Activated CD4-positive, alpha-beta memory T cell treated with anti-CD3 and anti-CD28 coated beads, Interleukin-2, amount 10 ng/mL, durations not matched to agents 7 days and 5 days (primary cell): ENCODE data around the gene CAMK2G. TPM values are rescaled to one million over a fixed set of nuclear protein-coding genes. Genes with fewer than 3 reads are reported as not detected.
"Not testable (repeated sequence)": the region's sequence is repeated elsewhere in the genome, so short reads cannot be mapped to it uniquely, and the experiment has no call there.

Experiments used
- CTCF ChIA-PET: fragments of 350-600 bp; sonication (Branson Sonifier 250); formaldehyde crosslinking; loops from one replicate; lab custom pipeline; 2021; ENCODE audit warnings: antibody characterized with exemption, inconsistent platforms; lab: Charles Lee
- POLR2A ChIA-PET: fragments of 350-600 bp; sonication (Branson Sonifier 250); formaldehyde crosslinking; loops from one replicate; lab custom pipeline; 2021; ENCODE audit warnings: antibody characterized with exemption; lab: Charles Lee
- DNase-seq: peaks from one replicate; pipeline ENCODE4 v3.0.0-alpha.2; 2020
- H3K27ac Mint-ChIP-seq: one replicate; pipeline ENCODE4 v1.8.0; 2021; ENCODE audit warnings: mild to moderate bottlenecking, mixed read lengths
- H3K27me3 Mint-ChIP-seq: one replicate; pipeline ENCODE4 v1.8.0; 2021; ENCODE audit warnings: mixed read lengths
- H3K36me3 Mint-ChIP-seq: one replicate; pipeline ENCODE4 v1.8.0; 2021; ENCODE audit warnings: low read depth, mixed read lengths
- H3K4me1 Mint-ChIP-seq: one replicate; pipeline ENCODE4 v1.8.0; 2021; ENCODE audit warnings: mixed read lengths
- H3K4me3 Mint-ChIP-seq: one replicate; pipeline ENCODE4 v1.8.0; 2021; ENCODE audit warnings: mild to moderate bottlenecking, mixed read lengths
- H3K9me3 Mint-ChIP-seq: one replicate; pipeline ENCODE4 v1.8.0; 2021; ENCODE audit warnings: mixed read lengths
- total RNA-seq, 2 experiments: library from RNA; stranded (reverse); gene quantifications; one replicate each; pipeline ENCODE4 v1.2.3, GENCODE V29; 2021

CAMK2G gene
- total RNA-seq, 2 experiments from 2014 or later = 46.4 to 48.5 TPM

- Mint-ChIP-seq H3K4me1 (peaks cover 18% of the 10 kb centered on the region), H3K36me3 (peaks cover 57% of the 10 kb centered on the region), H3K27me3 (no peaks in the 10 kb centered on the region), H3K9me3 (no peaks in the 10 kb centered on the region), H3K27ac (no peak overlapping the region), H3K4me3 (no peak overlapping the region)
- DNase-seq = no peak
- ChIA-PET POLR2A (interaction anchor here (6.3 kb wide), 1 partner anchor 17 kb away, joined by 73 read pairs; no protein-coding TSS in a partner anchor), CTCF (no interaction called here)
Measured at GRCh38 chr10:73790886-73791625, 83.3 kb downstream of the CAMK2G start.

GRCh38 chr10:73789659-73790055, 84.7 kb downstream of the CAMK2G start:
- H3K4me3 Mint-ChIP-seq = no peak overlapping the region
- no peak for DNase-seq
- peaks cover 29% of the 10 kb centered on the region for H3K4me1 Mint-ChIP-seq
- CTCF ChIA-PET = interaction anchor here (0.6 kb wide), 1 partner anchor 53 kb away, joined by 3 read pairs; no protein-coding TSS in a partner anchor
- H3K9me3 Mint-ChIP-seq = no peaks in the 10 kb centered on the region
- H3K27ac Mint-ChIP-seq = no peak overlapping the region
- POLR2A ChIA-PET = interaction anchor here (6.3 kb wide), 1 partner anchor 18 kb away, joined by 73 read pairs; no protein-coding TSS in a partner anchor
- H3K36me3 Mint-ChIP-seq = peaks cover 55% of the 10 kb centered on the region
- no peaks in the 10 kb centered on the region for H3K27me3 Mint-ChIP-seq

- no peak for DNase-seq
- POLR2A ChIA-PET = interaction anchor here (2.0 to 6.3 kb wide), 2 partner anchors 10 to 19 kb away, joined by 7 to 73 read pairs; no protein-coding TSS in a partner anchor
- CTCF ChIA-PET = no interaction called here
- peaks cover 33% of the 10 kb centered on the region for H3K4me1 Mint-ChIP-seq
- no peaks in the 10 kb centered on the region for H3K27me3 Mint-ChIP-seq
- no peaks in the 10 kb centered on the region for H3K9me3 Mint-ChIP-seq
- no peak overlapping the region for H3K4me3 Mint-ChIP-seq
- no peak overlapping the region for H3K27ac Mint-ChIP-seq
- peaks cover 49% of the 10 kb centered on the region for H3K36me3 Mint-ChIP-seq
Measured at GRCh38 chr10:73788864-73789658, 85.3 kb downstream of the CAMK2G start.

GRCh38 chr10:73787031-73787800, 87.1 kb downstream of the CAMK2G start:
- DNase-seq, H3K27me3 Mint-ChIP-seq, H3K27ac Mint-ChIP-seq, H3K9me3 Mint-ChIP-seq: not testable (repeated sequence)
- H3K4me1 Mint-ChIP-seq = peaks cover 49% of the 10 kb centered on the region
- ChIA-PET CTCF (interaction anchor here (0.7 to 9.9 kb wide), 3 partner anchors 16 to 1942 kb away, joined by 3 to 92 read pairs (median 3); partner anchors contain the start of gene SEC24C), POLR2A (interaction anchor here (1.0 to 6.3 kb wide), 9 partner anchors 11 to 88 kb away, joined by 4 to 73 read pairs (median 7); partner anchors contain the start of gene CAMK2G)
- peak overlapping the region; percentile 85 for H3K4me3 Mint-ChIP-seq
- H3K36me3 Mint-ChIP-seq = peaks cover 41% of the 10 kb centered on the region

GRCh38 chr10:73786512-73786885, 87.9 kb downstream of the CAMK2G start:
- Mint-ChIP-seq H3K27ac (peak overlapping the region; percentile 75), H3K27me3 (no peaks in the 10 kb centered on the region), H3K4me3 (peak overlapping the region; percentile 85), H3K4me1 (peaks cover 51% of the 10 kb centered on the region), H3K9me3 (no peaks in the 10 kb centered on the region), H3K36me3 (peaks cover 42% of the 10 kb centered on the region)
- POLR2A ChIA-PET = interaction anchor here (0.9 to 6.3 kb wide), 14 partner anchors 8 to 291 kb away, joined by 3 to 73 read pairs (median 7); partner anchors contain the start of genes CAMK2G, PPP3CB and SEC24C
- no peak for DNase-seq
- CTCF ChIA-PET = interaction anchor here (0.7 to 9.9 kb wide), 4 partner anchors 15 to 1941 kb away, joined by 3 to 92 read pairs (median 3); partner anchors contain the start of gene SEC24C

- Mint-ChIP-seq H3K4me3 (peak overlapping the region; percentile 85), H3K27ac (peak overlapping the region; percentile 98), H3K27me3 (no peaks in the 10 kb centered on the region), H3K9me3 (no peaks in the 10 kb centered on the region), H3K36me3 (peaks cover 37% of the 10 kb centered on the region), H3K4me1 (peaks cover 52% of the 10 kb centered on the region)
- ChIA-PET CTCF (interaction anchor here (0.6 to 9.9 kb wide), 4 partner anchors 15 to 93 kb away, joined by 3 to 92 read pairs (median 3); partner anchors contain the start of gene SEC24C), POLR2A (interaction anchor here (0.9 to 6.3 kb wide), 14 partner anchors 8 to 291 kb away, joined by 3 to 73 read pairs (median 7); partner anchors contain the start of genes CAMK2G, PPP3CB and SEC24C)
- DNase-seq = peak; percentile 59
Measured at GRCh38 chr10:73785721-73786511, 88.4 kb downstream of the CAMK2G start.

- Mint-ChIP-seq H3K9me3 (no peaks in the 10 kb centered on the region), H3K27ac (peak within 1 kb of the TSS; percentile 98), H3K4me1 (peaks cover 58% of the 10 kb centered on the region), H3K27me3 (no peaks in the 10 kb centered on the region), H3K36me3 (peaks cover 32% of the 10 kb centered on the region), H3K4me3 (peak within 1 kb of the TSS; percentile 85)
- ChIA-PET POLR2A (interaction anchor here (0.6 to 6.3 kb wide), 12 partner anchors 10 to 290 kb away, joined by 3 to 73 read pairs (median 8); partner anchors contain the start of genes CAMK2G, PPP3CB and SEC24C), CTCF (interaction anchor here (0.6 to 9.9 kb wide), 2 partner anchors 14 to 93 kb away, joined by 3 to 92 read pairs; a partner anchor contains a TSS)
- DNase-seq = peak; percentile 87
Measured at GRCh38 chr10:73785211-73785720, 89.1 kb downstream of the CAMK2G start, which contains the start of gene ZSWIM8. ZSWIM8 (plus strand) TSS chr10:73785606; CDS start chr10:73785879, 273 bp downstream.

- Mint-ChIP-seq H3K36me3 (peaks cover 32% of the 10 kb centered on the region), H3K4me3 (peak overlapping the region; percentile 94), H3K27me3 (no peaks in the 10 kb centered on the region), H3K4me1 (peaks cover 63% of the 10 kb centered on the region), H3K9me3 (no peaks in the 10 kb centered on the region), H3K27ac (peak overlapping the region; percentile 94)
- DNase-seq = no peak
- POLR2A ChIA-PET = interaction anchor here (0.6 to 5.0 kb wide), 10 partner anchors 9 to 209 kb away, joined by 3 to 98 read pairs (median 12); partner anchors contain the start of gene SEC24C
- CTCF ChIA-PET = interaction anchor here (0.8 to 9.9 kb wide), 5 partner anchors 12 to 97 kb away, joined by 3 to 92 read pairs (median 4); a partner anchor contains a TSS
Measured at GRCh38 chr10:73782749-73783085, 91.6 kb downstream of the CAMK2G start.

GRCh38 chr10:73781879-73782748, 92.2 kb downstream of the CAMK2G start, which contains the start of gene CHCHD1:
CHCHD1 (plus strand) TSS chr10:73782048; CDS start chr10:73782076, 28 bp downstream.
- peaks cover 36% of the 10 kb centered on the region for H3K36me3 Mint-ChIP-seq
- peaks cover 62% of the 10 kb centered on the region for H3K4me1 Mint-ChIP-seq
- peak; percentile 94 for DNase-seq
- H3K9me3 Mint-ChIP-seq = no peaks in the 10 kb centered on the region
- ChIA-PET POLR2A (interaction anchor here (0.6 to 5.0 kb wide), 22 partner anchors 10 to 530 kb away, joined by 3 to 98 read pairs (median 5); partner anchors contain the start of genes MRPS16, PPP3CB and SEC24C), CTCF (interaction anchor here (0.6 to 9.9 kb wide), 6 partner anchors 11 to 174 kb away, joined by 3 to 92 read pairs (median 4); a partner anchor contains a TSS)
- H3K4me3 Mint-ChIP-seq = peak within 1 kb of the TSS; percentile 94
- H3K27me3 Mint-ChIP-seq = no peaks in the 10 kb centered on the region
- H3K27ac Mint-ChIP-seq = peak within 1 kb of the TSS; percentile 94

- POLR2A ChIA-PET = interaction anchor here (0.6 to 5.0 kb wide), 19 partner anchors 9 to 529 kb away, joined by 3 to 98 read pairs (median 5); partner anchors contain the start of genes MRPS16, PPP3CB and SEC24C
- H3K27ac Mint-ChIP-seq = peak overlapping the region; percentile 94
- peak overlapping the region; percentile 94 for H3K4me3 Mint-ChIP-seq
- H3K36me3 Mint-ChIP-seq = peaks cover 40% of the 10 kb centered on the region
- H3K9me3 Mint-ChIP-seq = no peaks in the 10 kb centered on the region
- no peak for DNase-seq
- H3K4me1 Mint-ChIP-seq = peaks cover 61% of the 10 kb centered on the region
- H3K27me3 Mint-ChIP-seq = no peaks in the 10 kb centered on the region
- CTCF ChIA-PET = interaction anchor here (0.6 to 9.9 kb wide), 6 partner anchors 10 to 175 kb away, joined by 3 to 92 read pairs (median 4); a partner anchor contains a TSS
Measured at GRCh38 chr10:73781548-73781878, 92.8 kb downstream of the CAMK2G start.
